Prostate gland (tissue), 2 donors: Measurements from ENCODE around the gene GADD45G. TPM values are rescaled to one million over a fixed set of nuclear protein-coding genes. Genes with fewer than 3 reads are reported as not detected.

Experiments used
- DNase-seq: peaks from one replicate; pipeline ENCODE4 v3.0.0-alpha.2; 2019; ENCODE audit warnings: low spot score
- H3K27ac ChIP-seq, 2 donors: fragments of 200-600 bp; sonication (generic); 2 replicates each; pipeline ENCODE4 v1.5.1; 2017 to 2019
- H3K27me3 ChIP-seq: fragments of 200-600 bp; sonication (generic); replicated peaks from 2 replicates; pipeline ENCODE4 v1.5.1; 2019; ENCODE audit not compliant: insufficient read depth
- H3K36me3 ChIP-seq, 2 donors: fragments of 200-600 bp; sonication (generic); 1 replicate in 1 of 2; 2 replicates in 1 of 2; pipeline versions ENCODE4 v1.5.1 to v1.8.1; 2017 to 2019
- H3K4me1 ChIP-seq: fragments of 200-600 bp; sonication (generic); replicated peaks from 2 replicates; pipeline ENCODE4 v1.5.1; 2019
- H3K4me3 ChIP-seq, 2 donors: fragments of 200-600 bp; sonication (generic); 2 replicates each; pipeline ENCODE4 v1.5.1; 2017 to 2019
- H3K9me3 ChIP-seq: fragments of 200-600 bp; sonication (generic); 2 replicates; pipeline ENCODE4 v1.5.1; 2017
- CTCF ChIP-seq, 4 experiments: fragments of 200-600 bp in 2 of 4; fragments of 450-650 bp in 2 of 4; sonication (generic) in 2 of 4; IDR thresholded peaks; 1 replicate in 3 of 4; 2 replicates in 1 of 4; pipeline ENCODE4 v1.5.1; 2016 to 2019; ENCODE audit warnings: antibody characterized with exemption in 4 of 4, mild to moderate bottlenecking in 2 of 4, moderate library complexity in 2 of 4
- POLR2A ChIP-seq: fragments of 450-650 bp; IDR thresholded peaks from one replicate; pipeline ENCODE4 v1.6.1; 2016; ENCODE audit warnings: antibody characterized with exemption, mild to moderate bottlenecking
- POLR2AphosphoS5 ChIP-seq: sonication (generic); formaldehyde crosslinking; IDR thresholded peaks from one replicate; pipeline ENCODE4 v1.6.1; 2017; ENCODE audit warnings: antibody characterized with exemption
- WGBS: methylation state at CpG from one replicate; pipeline ENCODE4 v1.1.5; 2018; 5-methylcytosine and 5-hydroxymethylcytosine counted together
- intact Hi-C: fragments of 100-400 bp; cut with DNase I; formaldehyde crosslinking; loops from one replicate; pipeline ENCODE4 v1.14.2; 2022
- total RNA-seq, 2 donors: library from RNA; depleted of rRNA; stranded (reverse); fragments of >200 nt; gene quantifications; one replicate each; pipeline ENCODE4 v1.1.0, GENCODE V29; 2016

The GADD45G gene
- total RNA-seq, 2 donors from 2014 or later: 28.4 to 88.5 TPM

- WGBS: 86% methylated on average over 13 of the region's 13 CpGs
- DNase-seq: no peak
- H3K4me1 ChIP-seq: no peaks in the 10 kb centered on the region
- H3K27me3 ChIP-seq: no peaks in the 10 kb centered on the region
- H3K4me3 ChIP-seq: no peak overlapping the region
- H3K36me3 ChIP-seq: no peaks in the 10 kb centered on the region
- intact Hi-C loops: loop anchor here (5.0 to 10.0 kb wide), 2 partner anchors 1158 to 1275 kb away; no protein-coding TSS in a partner anchor
- H3K27ac ChIP-seq: no peak overlapping the region
- no peaks in the 10 kb centered on the region for H3K9me3 ChIP-seq
- TF ChIP-seq CTCF (IDR thresholded peaks at IDR 0.05): no peak
- no peak for TF ChIP-seq POLR2AphosphoS5
- no peak for TF ChIP-seq POLR2A
Measured at GRCh38 chr9:89596937-89597555, 7.8 kb upstream of the GADD45G start.

GRCh38 chr9:89597711-89598362 is 7.0 kb upstream of the GADD45G start:
- H3K36me3 ChIP-seq: no peaks in the 10 kb centered on the region
- H3K4me3 ChIP-seq: no peak overlapping the region
- no peaks in the 10 kb centered on the region for H3K4me1 ChIP-seq
- no peaks in the 10 kb centered on the region for H3K9me3 ChIP-seq
- intact Hi-C loops: loop anchor here (5.0 to 10.0 kb wide), 2 partner anchors 1157 to 1274 kb away; no protein-coding TSS in a partner anchor
- peak; percentile 61 for DNase-seq
- H3K27ac ChIP-seq: no peak overlapping the region
- TF ChIP-seq POLR2A: no peak
- TF ChIP-seq CTCF (IDR thresholded peaks at IDR 0.05): peak; percentile 25 to 85 (median 72)
- peak; percentile 27 for TF ChIP-seq POLR2AphosphoS5
- WGBS: 55% methylated on average over 7 of the region's 7 CpGs
- no peaks in the 10 kb centered on the region for H3K27me3 ChIP-seq

GRCh38 chr9:89598363-89598713 is 6.5 kb upstream of the GADD45G start:
- H3K27me3 ChIP-seq: no peaks in the 10 kb centered on the region
- no peaks in the 10 kb centered on the region for H3K4me1 ChIP-seq
- DNase-seq: no peak
- 6% methylated on average over 2 of the region's 2 CpGs for WGBS
- TF ChIP-seq CTCF (IDR thresholded peaks at IDR 0.05) (no peak), POLR2A (no peak), POLR2AphosphoS5 (no peak)
- no peak overlapping the region for H3K27ac ChIP-seq
- H3K4me3 ChIP-seq: no peak overlapping the region
- intact Hi-C loops: loop anchor here (5.0 to 10.0 kb wide), 2 partner anchors 1156 to 1274 kb away; no protein-coding TSS in a partner anchor
- H3K9me3 ChIP-seq: no peaks in the 10 kb centered on the region
- H3K36me3 ChIP-seq: no peaks in the 10 kb centered on the region

GRCh38 chr9:89598926-89599325 is 5.9 kb upstream of the GADD45G start:
- no peak for TF ChIP-seq POLR2AphosphoS5
- no peak for TF ChIP-seq CTCF (IDR thresholded peaks at IDR 0.05)
- TF ChIP-seq POLR2A: no peak
- DNase-seq: no peak
- Histone ChIP-seq H3K9me3 (no peaks in the 10 kb centered on the region), H3K4me1 (no peaks in the 10 kb centered on the region), H3K36me3 (no peaks in the 10 kb centered on the region), H3K4me3 (no peak overlapping the region), H3K27ac (no peak overlapping the region), H3K27me3 (no peaks in the 10 kb centered on the region)
- intact Hi-C loops: loop anchor here (5.0 to 10.0 kb wide), 2 partner anchors 1156 to 1273 kb away; no protein-coding TSS in a partner anchor
- WGBS: 52% methylated on average over 10 of the region's 10 CpGs

GRCh38 chr9:89600831-89601230 is 4.0 kb upstream of the GADD45G start:
- H3K36me3 ChIP-seq: no peaks in the 10 kb centered on the region
- H3K4me3 ChIP-seq: no peak overlapping the region
- H3K9me3 ChIP-seq: no peaks in the 10 kb centered on the region
- TF ChIP-seq POLR2A (no peak), CTCF (IDR thresholded peaks at IDR 0.05) (no peak), POLR2AphosphoS5 (no peak)
- intact Hi-C loops: loop anchor here (5.0 to 10.0 kb wide), 2 partner anchors 204 to 326 kb away; no protein-coding TSS in a partner anchor
- no peaks in the 10 kb centered on the region for H3K4me1 ChIP-seq
- no peak for DNase-seq
- WGBS: 74% methylated on average over 6 of the region's 6 CpGs
- no peaks in the 10 kb centered on the region for H3K27me3 ChIP-seq
- H3K27ac ChIP-seq: no peak overlapping the region
